GM12874 (cell line): ENCODE data around the gene MBP.

Source experiments
- TF ChIP-seq, protein P1 (sequence below): IDR thresholded peaks from 2 replicates; pipeline ENCODE4 v1.5.1; 2011; ENCODE audit warnings: low read depth, mild to moderate bottlenecking, control low read depth, low read length, moderate library complexity; ENCODE audit not compliant: insufficient read depth

The MBP gene

GRCh38 chr18:77042583-77042982 lies 90.0 kb downstream of the MBP start:
- TF ChIP-seq, protein P1, sequence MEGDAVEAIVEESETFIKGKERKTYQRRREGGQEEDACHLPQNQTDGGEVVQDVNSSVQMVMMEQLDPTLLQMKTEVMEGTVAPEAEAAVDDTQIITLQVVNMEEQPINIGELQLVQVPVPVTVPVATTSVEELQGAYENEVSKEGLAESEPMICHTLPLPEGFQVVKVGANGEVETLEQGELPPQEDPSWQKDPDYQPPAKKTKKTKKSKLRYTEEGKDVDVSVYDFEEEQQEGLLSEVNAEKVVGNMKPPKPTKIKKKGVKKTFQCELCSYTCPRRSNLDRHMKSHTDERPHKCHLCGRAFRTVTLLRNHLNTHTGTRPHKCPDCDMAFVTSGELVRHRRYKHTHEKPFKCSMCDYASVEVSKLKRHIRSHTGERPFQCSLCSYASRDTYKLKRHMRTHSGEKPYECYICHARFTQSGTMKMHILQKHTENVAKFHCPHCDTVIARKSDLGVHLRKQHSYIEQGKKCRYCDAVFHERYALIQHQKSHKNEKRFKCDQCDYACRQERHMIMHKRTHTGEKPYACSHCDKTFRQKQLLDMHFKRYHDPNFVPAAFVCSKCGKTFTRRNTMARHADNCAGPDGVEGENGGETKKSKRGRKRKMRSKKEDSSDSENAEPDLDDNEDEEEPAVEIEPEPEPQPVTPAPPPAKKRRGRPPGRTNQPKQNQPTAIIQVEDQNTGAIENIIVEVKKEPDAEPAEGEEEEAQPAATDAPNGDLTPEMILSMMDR, result no peak

- TF ChIP-seq, protein P1, result no peak
These were observed 93.1 kb downstream of the MBP start for GRCh38 chr18:77039196-77040130.

- TF ChIP-seq, protein P1, result no peak
These were observed 94.3 kb downstream of the MBP start for GRCh38 chr18:77038182-77038858.

GRCh38 chr18:77037567-77037966 lies 95.0 kb downstream of the MBP start:
- TF ChIP-seq, protein P1, result no peak

DNA sequence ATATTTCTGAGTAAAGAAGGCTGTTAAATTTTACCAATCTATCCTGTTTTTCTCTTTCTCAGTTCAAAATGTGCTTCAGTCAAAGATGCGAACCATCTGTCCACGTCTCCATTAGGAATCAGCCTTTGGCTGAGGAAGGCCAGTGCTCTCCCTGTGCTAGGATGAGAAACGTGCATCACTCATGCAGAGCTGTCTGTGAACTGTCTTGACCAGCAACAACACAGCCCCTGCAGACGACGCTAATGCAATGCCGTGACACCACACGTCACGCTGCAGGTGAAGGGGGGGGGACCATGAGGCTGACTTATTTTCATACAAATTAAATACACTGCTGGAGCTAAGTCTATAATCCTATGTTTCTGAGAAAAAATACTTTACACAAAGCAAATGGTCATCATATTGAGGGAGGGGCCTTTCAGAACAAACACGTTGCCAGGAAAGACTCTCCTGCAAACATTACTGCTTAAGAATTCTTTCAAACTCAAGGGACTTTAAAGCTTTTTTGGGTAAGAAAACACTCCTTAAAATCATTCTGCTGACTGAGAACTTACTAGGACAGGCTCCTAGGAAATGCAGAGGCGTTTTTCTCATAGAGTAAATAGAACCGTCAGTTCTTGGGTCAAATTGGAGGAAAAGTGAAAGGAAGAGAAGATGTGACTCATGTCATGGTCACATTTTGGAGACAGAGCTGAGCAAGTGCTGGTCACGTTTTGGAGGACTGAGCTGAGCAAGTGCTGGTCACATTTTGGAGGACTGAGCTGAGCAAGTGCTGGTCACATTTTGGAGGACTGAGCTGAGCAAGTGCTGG lies 97.0 kb downstream of the MBP start:
- TF ChIP-seq, protein P1, result no peak

DNA sequence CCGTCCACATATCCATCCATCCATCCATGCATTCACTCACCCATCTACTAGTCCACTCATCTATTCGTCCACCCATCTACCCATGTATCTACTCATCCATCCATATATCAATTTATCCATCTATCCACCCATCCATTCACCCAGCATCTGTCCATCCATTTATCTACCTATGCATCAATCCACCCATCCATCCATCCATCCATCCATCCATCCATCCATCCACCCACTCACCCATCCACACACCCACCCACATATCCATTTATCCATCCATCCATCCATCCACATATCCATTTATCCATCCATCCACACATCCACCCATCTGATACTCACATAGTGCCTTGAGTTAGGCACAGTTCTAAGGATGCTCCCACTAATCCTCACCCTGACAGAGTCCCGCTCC lies 99.0 kb downstream of the MBP start:
- TF ChIP-seq, protein P1, result no peak
